K562 (cell line): Measurements from ENCODE around the gene PDE3A. TPM values are rescaled to one million over a fixed set of nuclear protein-coding genes. Genes with fewer than 3 reads are reported as not detected.

Source experiments
- ILF3 ChIP-seq: fragments of 450-650 bp; IDR thresholded peaks from 2 replicates; pipeline ENCODE4 v1.6.1; 2018; ENCODE audit warnings: antibody characterized with exemption, mild to moderate bottlenecking, moderate library complexity, borderline replicate concordance
- MTA2 ChIP-seq: fragments of 450-650 bp; IDR thresholded peaks from 2 replicates; pipeline ENCODE4 v1.6.1; 2016; ENCODE audit warnings: low read depth
- SLC30A9 ChIP-seq: fragments of 250-450 bp; sonication (Bioruptor Pico); IDR thresholded peaks from 2 replicates; pipeline ENCODE4 v1.8.0; 2022; ENCODE audit warnings: mild to moderate bottlenecking, moderate library complexity
- XRCC3 ChIP-seq: fragments of 450-650 bp; IDR thresholded peaks from 2 replicates; pipeline ENCODE4 v1.6.1; 2017; ENCODE audit warnings: mild to moderate bottlenecking, moderate library complexity
- ZKSCAN3 ChIP-seq: fragments of 250-450 bp; sonication (Bioruptor Pico); IDR thresholded peaks from 2 replicates; pipeline ENCODE4 v1.4.0; 2020
- ZNF445 ChIP-seq: fragments of 250-450 bp; sonication (Bioruptor Pico); IDR thresholded peaks from 2 replicates; pipeline ENCODE4 v1.4.0; 2020; ENCODE audit warnings: low read depth, mild to moderate bottlenecking, moderate library complexity
- ZNF586 ChIP-seq: fragments of 450-650 bp; formaldehyde crosslinking; conservative IDR thresholded peaks from 2 replicates; pipeline ENCODE4 v1.4.0; 2020; ENCODE audit warnings: mild to moderate bottlenecking, moderate library complexity
- ZNF589 ChIP-seq: fragments of 200-800 bp; sonication (Bioruptor generic); IDR thresholded peaks from 2 replicates; pipeline ENCODE4 v1.6.1; 2016; ENCODE audit warnings: low read depth, missing genetic modification characterization, missing compliant biosample characterization
- ZNF699 ChIP-seq: fragments of 250-450 bp; sonication (Bioruptor Pico); IDR thresholded peaks from 2 replicates; pipeline ENCODE4 v1.8.0; 2021; ENCODE audit warnings: mild to moderate bottlenecking, moderate library complexity; ENCODE audit not compliant: insufficient replicate concordance
- polyA plus RNA-seq, 8 experiments: library from polyadenylated mRNA; depleted of rRNA in 4 of 8; stranded (reverse) in 5 of 8; unstranded in 3 of 8; fragments of >200 nt; fragmentation: Nextera tagmentation in 2 of 8; fragmentation: Illumina TruSeq in 1 of 8; extraction: Ambion mirVana in 2 of 8; extraction: Trizol in 1 of 8; gene quantifications; 2 replicates each; pipeline versions ENCODE4 v1.2.1 to v1.2.3, GENCODE V29; 2011 to 2014; ENCODE audit warnings: inconsistent platforms in 1 of 8, missing spikeins in 1 of 8
- total RNA-seq, 7 experiments: library from RNA; depleted of rRNA in 6 of 7; stranded (reverse); fragments of >200 nt in 6 of 7; fragmentation: Illumina TruSeq in 2 of 7; extraction: Trizol in 2 of 7; gene quantifications; 2 replicates each; pipeline versions ENCODE4 v1.2.1 to v1.2.3, GENCODE V29; 2011 to 2021; ENCODE audit warnings: low replicate concordance in 1 of 7
- TF ChIP-seq, protein P1 (sequence below): fragments of 450-650 bp; formaldehyde crosslinking; IDR thresholded peaks from 2 replicates; pipeline ENCODE4 v1.4.0; 2020; ENCODE audit warnings: mild to moderate bottlenecking, mixed read lengths
- TF ChIP-seq, protein P2 (sequence below): sonication (generic); formaldehyde crosslinking; IDR thresholded peaks from 2 replicates; pipeline ENCODE4 v1.8.0; 2022; ENCODE audit warnings: mild to moderate bottlenecking, low read depth, missing genetic modification reagents

Gene PDE3A
- total and polyA plus RNA-seq, 9 of the 15 experiments (the other 6 are each of a cell fraction or from before 2014, with no cell fraction given): 0.02 TPM; not detected in 8

DNA sequence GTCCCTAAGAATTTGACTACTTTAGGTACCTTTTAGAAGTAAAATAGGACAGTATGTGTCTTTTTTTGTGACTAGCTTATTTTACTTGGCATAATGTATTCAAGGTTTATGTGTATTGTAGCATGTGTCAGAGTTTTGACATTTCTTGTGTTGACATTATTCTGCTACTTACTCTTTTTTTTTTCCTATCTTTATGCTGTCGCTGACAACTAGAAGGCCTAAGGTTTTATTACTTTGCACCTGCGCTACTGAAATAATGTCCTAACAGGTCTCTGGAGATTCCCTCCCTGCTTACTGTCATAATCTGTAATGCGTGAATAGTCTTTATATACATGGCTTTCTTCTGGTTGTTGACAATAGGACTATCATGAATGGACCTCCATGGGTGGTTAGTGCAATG is 43.0 kb downstream of the PDE3A start (continued):
- TF ChIP-seq, protein P1, sequence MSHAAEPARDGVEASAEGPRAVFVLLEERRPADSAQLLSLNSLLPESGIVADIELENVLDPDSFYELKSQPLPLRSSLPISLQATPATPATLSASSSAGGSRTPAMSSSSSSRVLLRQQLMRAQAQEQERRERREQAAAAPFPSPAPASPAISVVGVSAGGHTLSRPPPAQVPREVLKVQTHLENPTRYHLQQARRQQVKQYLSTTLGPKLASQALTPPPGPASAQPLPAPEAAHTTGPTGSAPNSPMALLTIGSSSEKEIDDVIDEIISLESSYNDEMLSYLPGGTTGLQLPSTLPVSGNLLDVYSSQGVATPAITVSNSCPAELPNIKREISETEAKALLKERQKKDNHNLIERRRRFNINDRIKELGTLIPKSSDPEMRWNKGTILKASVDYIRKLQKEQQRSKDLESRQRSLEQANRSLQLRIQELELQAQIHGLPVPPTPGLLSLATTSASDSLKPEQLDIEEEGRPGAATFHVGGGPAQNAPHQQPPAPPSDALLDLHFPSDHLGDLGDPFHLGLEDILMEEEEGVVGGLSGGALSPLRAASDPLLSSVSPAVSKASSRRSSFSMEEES: no peak
- TF ChIP-seq ILF3: no peak
- no peak for TF ChIP-seq XRCC3
- TF ChIP-seq ZNF699: no peak
- no peak for TF ChIP-seq ZKSCAN3 (CRISPR knock-in tag)
- TF ChIP-seq, protein P2, sequence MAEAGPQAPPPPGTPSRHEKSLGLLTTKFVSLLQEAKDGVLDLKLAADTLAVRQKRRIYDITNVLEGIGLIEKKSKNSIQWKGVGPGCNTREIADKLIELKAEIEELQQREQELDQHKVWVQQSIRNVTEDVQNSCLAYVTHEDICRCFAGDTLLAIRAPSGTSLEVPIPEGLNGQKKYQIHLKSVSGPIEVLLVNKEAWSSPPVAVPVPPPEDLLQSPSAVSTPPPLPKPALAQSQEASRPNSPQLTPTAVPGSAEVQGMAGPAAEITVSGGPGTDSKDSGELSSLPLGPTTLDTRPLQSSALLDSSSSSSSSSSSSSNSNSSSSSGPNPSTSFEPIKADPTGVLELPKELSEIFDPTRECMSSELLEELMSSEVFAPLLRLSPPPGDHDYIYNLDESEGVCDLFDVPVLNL (CRISPR knock-in tag): no peak
- no peak for TF ChIP-seq MTA2
- no peak for TF ChIP-seq ZNF589 (CRISPR knock-in tag)
- TF ChIP-seq ZNF586 (CRISPR knock-in tag): no peak
- TF ChIP-seq SLC30A9 (CRISPR knock-in tag): no peak
- TF ChIP-seq ZNF445 (CRISPR knock-in tag): no peak
